GM20000 (cell line): ENCODE measurements around the gene TAOK2.
"Not testable (repeated sequence)": the region's sequence is repeated elsewhere in the genome, so short reads cannot be mapped to it uniquely, and the experiment has no call there.

Experiments used
- DNase-seq: peaks from one replicate; pipeline ENCODE4 v3.0.0; 2012; ENCODE audit warnings: low spot score
- TF ChIP-seq, protein P1 (sequence below): IDR thresholded peaks from 2 replicates; pipeline ENCODE4 v1.5.1; 2012; ENCODE audit warnings: mild to moderate bottlenecking, control low read depth; ENCODE audit errors: extremely low read depth, missing control alignments

Gene TAOK2

DNA sequence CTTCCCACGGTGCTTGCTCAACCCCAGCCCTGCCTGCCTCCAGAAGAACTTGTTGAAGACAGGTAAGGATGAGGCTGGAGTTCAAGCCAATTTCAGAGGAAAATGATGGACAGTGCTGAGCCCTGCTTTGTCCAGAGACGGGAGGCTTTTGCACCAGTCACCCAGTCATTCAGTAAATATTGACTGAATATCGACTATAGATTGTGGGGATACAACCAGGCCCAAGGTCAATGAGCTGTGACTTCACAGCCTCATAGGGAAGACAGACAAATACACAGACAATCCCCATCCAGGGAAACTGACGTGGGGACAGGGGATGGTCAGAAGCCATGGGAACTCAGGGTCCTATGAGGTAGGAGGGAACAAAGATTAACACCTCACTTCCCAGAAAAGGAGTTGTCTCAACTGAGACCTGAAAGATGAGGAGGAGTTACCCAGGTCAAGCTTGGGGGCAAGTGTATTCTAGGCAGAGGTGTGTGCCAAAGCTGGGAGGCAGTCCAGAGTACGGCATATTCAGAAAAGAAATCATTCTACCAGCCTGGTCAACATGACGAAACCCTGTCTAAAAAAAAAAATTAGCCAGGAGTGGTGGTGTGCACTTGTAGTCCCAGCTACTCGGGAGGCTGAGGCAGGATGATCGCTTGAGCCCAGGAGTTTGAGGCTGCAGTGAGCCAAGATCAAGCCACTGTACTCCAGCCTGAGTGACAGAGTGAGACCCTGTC, 43.0 kb downstream of the TAOK2 start:
- DNase-seq, result no peak
- TF ChIP-seq, protein P1, sequence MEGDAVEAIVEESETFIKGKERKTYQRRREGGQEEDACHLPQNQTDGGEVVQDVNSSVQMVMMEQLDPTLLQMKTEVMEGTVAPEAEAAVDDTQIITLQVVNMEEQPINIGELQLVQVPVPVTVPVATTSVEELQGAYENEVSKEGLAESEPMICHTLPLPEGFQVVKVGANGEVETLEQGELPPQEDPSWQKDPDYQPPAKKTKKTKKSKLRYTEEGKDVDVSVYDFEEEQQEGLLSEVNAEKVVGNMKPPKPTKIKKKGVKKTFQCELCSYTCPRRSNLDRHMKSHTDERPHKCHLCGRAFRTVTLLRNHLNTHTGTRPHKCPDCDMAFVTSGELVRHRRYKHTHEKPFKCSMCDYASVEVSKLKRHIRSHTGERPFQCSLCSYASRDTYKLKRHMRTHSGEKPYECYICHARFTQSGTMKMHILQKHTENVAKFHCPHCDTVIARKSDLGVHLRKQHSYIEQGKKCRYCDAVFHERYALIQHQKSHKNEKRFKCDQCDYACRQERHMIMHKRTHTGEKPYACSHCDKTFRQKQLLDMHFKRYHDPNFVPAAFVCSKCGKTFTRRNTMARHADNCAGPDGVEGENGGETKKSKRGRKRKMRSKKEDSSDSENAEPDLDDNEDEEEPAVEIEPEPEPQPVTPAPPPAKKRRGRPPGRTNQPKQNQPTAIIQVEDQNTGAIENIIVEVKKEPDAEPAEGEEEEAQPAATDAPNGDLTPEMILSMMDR, result no peak

DNA sequence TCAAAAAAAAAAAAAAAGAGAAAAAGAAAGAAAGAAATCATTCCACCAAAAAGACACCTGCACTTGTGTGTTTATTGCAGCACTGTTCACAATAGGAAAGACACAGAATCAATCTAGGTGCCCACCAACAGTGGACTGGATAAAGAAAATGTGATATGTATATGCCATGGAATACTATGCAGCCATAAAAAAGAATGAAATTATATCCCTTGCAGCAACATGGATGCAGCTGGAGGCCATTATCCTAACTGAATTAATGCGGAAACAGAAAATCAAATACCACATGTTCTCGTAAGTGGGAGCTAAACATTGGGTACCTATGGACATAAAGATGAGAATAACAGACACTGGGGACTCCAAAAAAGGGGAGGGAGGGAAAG, 43.6 kb downstream of the TAOK2 start:
- no peak for DNase-seq
- TF ChIP-seq, protein P1, result no peak

DNA sequence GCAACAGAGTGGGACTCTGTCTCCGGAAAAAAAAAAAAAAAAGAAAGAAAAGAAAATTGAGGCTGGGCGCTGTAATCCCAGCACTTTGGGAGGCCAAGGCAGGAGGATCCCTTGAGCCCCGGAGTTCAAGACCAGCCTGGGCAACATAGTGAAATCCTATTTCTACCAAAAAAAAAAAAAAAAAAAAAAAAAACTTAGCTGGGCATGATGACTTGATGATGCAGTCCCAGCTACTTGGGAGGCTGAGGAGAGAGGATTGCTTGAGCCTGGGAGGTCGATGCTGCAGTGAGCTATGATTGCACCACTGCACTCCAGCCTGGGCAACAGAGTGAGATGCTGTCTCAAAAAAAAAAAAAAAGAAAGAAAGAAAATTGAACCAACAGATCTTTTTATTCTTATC, 44.3 kb downstream of the TAOK2 start:
- DNase-seq, result not testable (repeated sequence)

DNA sequence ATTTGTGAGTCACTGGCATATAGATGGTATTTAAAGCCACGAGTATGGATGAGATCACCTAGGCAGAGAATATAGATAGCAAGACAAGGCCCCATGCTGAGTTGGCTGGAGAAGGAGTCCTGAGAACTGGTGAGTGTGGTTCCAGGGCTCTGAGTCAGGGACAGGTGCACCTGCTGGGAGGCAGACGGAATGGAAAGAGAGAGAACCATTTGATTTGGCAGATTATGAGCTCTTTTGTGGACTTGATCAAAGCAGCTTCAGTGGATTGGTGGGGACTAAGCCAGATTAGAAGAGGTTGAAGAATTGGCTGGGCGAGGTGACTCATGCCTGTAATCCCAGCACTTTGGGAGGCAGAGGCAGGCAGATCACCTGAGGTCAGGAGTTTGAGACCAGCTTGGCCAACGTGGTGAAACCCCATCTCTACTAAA, 45.1 kb downstream of the TAOK2 start:
- no peak for DNase-seq

DNA sequence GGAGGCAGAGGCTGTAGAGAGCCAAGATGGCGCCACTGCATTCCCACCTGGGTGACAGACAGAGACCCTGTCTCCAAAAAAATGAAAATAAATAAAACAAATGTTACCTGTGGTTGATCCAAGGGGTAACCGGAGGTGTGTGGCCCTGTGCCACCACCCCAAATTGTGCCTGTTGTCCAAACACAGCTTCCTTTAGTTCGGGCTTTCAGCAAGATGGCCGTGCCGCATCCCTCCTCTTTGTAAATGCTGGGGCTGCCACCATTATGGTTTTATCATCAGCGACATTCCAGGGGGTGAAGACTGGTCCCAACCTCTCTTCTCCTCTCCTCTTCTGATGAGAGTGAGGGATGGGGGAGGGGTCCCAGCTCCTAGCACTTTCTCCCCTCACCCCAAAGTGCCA, 49.2 kb downstream of the TAOK2 start, which contains the start of gene C16orf92:
TSS of gene C16orf92 (plus strand) at position 312 of the 400 bp plus-strand sequence. CDS start 143 bp downstream, outside the sequence.
- DNase-seq, result no peak

More for the DNA sequence above, 45.1 kb downstream of the TAOK2 start:
- TF ChIP-seq, protein P1, result no peak

DNA sequence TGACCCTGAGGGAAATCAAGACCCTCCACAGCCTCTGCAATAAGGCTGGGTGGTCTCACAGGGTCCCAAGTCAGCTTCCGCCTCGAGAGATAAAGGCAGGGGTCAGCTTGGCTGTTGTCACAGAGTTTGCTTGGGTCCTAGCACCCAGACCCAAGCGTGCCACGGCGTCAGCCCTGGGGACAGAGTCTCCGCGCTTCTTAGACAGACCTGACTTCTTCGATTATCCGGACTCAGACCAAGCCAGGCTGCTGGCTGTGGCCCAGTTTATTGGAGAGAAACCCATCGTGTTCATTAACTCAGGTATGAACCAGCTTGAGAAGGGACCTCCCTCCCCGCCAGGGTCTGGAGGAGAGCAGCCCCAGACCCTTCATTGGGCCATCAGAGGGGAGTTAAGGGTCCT, 49.9 kb downstream of the TAOK2 start:
- DNase-seq, result no peak
- TF ChIP-seq, protein P1, result no peak

More for the DNA sequence above, 49.2 kb downstream of the TAOK2 start, which contains the start of gene C16orf92:
- TF ChIP-seq, protein P1, result no peak

DNA sequence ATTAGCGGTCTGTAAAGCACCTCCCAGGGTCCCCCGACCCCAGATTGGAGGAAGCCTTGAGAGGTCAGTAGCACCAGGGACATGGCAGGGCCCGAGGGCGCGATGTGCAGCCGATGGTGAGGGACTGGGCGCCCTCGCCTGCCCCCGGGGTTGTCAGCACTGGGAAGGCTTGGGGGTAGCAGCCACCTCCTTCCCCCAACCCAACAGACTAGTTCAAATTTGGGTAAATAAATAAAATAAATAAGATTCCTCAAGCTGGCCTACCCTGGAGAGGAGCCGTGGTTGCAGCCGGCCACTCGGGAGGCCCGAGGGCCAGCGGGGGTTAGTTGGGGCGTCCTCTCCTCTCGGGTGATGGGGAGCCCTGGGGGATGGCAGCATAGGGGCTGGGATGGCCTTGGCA, 50.8 kb downstream of the TAOK2 start:
- no peak for DNase-seq
- TF ChIP-seq, protein P1, result no peak

DNA sequence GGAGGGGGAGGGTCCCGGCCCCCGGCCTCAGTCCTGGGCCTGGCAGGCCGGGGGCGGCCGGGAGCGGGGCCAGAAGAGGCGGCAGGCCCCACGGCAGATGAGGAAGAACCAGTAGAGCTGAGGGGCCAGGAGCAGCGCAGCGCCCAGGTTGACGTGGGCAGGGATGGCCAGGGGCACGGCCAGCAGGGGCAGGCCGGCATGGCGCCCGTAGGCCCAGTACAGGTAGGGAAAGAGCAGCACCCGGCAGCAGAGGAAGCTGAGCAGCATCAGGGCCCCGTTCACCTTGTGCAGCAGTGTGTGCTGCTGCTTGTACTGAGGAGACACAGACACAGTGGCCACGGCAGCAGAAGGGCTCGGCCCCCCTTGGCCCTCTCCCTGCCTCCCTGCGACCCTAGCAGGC, 51.5 kb downstream of the TAOK2 start:
- TF ChIP-seq, protein P1, result no peak
- DNase-seq, result no peak
